GM21526 (cell line): ENCODE measurements around the gene PUDP.
A peak's percentile ranks its signal among the peaks of the same experiment; 100 is the strongest.
"Not testable (repeated sequence)": the region's sequence is repeated elsewhere in the genome, so short reads cannot be mapped to it uniquely, and the experiment has no call there.

Experiments
- ATAC-seq: cut with Tn5 transposase; IDR thresholded peaks from one replicate; pipeline ENCODE4 v1.9.1; 2021; ENCODE audit warnings: moderate library complexity; ENCODE audit not compliant: unreplicated experiment, low FRiP score

Gene PUDP

DNA sequence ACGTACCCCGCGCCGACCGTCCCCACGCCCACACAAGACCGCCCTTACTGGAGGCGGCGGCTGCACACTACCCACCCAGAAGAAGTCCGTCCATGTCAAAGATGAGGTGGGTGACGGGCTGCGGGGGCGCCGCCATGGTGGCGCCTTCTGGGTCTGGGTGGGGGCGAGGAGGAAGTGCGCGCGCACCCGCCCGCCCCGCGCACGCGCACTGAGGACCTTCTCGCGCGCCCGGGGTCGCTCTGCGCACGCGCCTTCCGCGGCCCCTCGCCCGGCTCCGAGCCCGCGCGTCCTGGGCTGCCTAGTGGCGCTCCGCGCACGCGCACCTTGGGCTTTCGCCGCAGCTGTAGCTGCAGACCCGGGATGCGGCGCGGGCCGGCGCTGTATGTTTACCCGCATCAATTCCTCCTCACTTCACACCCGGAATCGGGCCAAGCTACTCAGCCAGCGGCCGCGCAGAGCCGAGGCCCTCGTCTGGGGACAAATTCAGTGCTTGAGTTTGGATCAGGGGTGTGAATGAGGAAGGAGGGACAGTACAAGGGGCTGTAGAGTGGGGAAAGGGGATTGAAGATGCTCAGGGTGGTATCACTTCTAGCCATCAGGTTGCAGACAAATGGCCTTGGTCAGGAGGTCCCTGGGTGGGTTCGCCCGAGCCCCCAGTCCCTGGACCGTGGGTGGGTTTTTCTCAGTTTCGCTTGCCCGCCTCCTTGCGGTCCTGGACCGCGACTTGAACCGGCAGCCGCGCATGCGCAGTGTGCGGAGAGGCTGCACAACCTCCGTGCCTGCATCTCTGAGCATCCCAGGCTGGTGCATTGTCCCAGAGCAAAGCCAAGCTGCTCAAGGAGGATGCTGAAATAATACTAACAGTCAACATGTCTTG is at the start of gene PUDP:
Gene PUDP (minus strand): TSS at position 176 of the 877 bp plus-strand sequence. CDS start 40 bp downstream, at position 136.
- peak; percentile 70 for ATAC-seq

DNA sequence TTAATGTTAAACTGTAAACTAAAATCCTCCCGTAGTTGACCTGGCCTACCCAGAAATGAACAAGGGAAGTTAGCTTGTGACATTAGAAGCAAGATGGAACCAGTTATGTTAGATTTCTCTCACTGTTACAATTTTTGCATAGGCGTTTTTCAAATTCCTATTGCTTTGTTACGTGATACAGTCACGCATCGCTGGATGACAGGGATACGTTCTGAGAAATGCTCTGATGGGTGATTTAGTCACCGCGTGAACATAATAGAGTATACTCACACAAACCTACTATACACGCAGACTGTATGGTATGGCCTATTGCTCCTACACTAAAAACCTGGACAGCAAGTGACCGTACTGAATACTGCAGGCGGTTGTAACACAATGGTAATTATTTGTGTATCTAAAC is 46.7 kb upstream of the PUDP start:
- ATAC-seq = no peak

DNA sequence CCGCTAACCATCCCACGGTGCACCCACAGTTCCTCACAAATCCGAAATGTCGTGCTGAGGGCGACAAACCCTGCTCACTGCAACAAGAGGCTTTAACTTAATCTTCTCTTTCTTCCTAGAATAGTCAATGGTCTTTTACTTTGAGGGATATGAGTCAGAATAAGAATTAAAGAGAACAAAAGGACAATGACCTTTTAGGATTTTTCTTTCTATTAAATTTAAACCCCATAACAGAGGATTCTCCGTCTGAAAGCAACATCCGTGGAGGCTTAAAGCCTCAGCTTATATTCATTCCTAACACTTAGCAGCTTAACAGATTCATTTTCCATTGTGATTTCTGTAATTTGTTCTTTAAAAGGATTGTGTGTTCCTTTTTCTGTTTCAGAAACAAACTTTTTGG is 44.9 kb upstream of the PUDP start:
- ATAC-seq = no peak

DNA sequence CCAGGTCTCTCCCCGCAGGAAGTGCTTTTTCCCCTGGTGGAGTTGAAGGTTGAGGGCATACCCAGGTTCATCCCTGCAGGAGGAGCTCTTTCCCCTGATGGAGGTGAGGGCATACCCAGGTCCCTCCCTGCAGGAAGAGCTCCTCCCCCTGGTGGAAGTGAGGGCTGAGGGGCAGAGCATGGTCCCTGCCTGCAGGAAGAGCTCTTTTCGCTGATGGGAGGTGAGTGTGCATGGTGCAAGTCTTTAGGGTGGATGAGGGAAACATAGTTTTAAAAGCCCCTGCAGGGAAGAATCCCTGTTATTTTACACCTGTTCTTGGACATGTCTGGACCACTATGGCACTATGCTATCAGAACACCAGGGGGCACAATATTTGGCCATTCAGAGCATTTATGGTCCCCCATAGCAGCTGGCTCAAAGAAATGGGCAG is 43.7 kb upstream of the PUDP start:
- ATAC-seq = no peak

DNA sequence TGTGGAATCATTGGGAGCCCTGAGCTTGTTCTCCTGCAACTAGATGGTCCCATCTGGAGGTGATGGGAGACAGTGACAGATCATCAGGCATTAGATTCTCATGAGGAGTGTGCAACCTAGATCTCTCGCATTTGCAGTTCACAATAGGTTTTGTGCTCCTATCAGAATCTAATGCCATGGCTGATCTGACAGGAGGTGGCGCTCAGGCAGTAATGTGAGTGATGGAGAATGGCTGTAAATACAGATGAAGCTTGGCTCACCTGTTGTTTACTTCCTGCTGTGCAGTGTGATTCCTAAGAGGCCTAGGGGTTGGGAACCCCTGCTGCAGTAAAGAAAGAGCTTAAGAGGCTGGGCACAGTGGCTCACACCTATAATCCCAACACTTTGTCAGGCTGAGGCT is 42.2 kb upstream of the PUDP start:
- ATAC-seq = no peak

DNA sequence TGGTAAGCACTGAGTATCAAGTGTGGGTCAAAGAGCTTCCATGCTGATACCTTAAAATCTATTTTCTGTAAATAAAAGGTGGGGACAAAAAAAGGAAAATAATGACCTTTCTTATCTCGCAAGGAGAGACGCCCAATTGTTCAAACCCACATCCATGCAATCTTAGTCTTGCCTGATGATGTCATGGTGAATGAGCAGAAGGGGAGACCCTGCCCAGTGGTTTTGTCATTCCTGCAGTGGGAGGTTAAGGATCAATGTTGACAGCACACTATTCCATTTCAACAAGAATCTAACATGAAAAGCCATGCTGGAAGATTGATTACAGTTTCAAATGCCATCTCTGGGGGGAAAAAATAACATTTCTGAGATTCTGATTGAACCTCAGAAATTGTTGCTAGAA is 40.7 kb upstream of the PUDP start:
- ATAC-seq = no peak

DNA sequence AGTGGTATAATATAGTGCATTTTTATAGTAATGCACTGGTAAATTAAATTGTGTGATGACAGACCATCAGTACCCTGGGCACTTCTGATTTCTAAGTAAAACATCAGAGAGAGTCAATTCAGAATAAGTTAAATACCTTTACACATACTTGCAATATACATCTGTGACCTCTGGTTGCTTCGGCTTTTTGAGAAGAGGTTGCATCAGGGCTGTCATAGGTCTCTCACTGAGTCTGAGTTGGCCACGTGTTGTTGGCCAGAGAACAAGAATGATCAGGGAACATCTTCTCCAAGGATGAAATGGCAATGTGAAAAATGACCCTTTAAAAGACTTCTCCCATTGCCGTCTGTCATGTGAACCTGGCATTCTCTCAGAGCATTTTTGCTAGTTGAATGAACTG is 36.9 kb upstream of the PUDP start:
- no peak for ATAC-seq

DNA sequence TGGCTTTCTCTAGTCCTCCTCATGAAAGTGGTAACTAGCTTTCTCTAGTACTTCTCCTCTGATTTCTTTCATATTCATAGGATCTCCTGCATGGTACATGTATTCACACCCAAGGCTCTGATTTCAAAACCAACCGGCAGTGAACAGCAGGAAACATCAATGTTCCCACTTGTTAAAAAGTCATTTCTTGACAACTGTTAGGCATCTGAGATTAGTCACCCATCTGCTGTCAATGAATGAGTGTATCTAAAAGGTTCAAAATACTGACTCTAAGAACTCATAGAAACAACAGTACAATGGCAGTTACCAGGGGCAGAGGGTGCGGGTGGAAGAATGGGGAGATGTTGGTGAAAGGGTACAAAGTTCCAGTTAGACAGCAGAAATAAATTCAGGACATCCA is 31.5 kb upstream of the PUDP start:
- no peak for ATAC-seq

DNA sequence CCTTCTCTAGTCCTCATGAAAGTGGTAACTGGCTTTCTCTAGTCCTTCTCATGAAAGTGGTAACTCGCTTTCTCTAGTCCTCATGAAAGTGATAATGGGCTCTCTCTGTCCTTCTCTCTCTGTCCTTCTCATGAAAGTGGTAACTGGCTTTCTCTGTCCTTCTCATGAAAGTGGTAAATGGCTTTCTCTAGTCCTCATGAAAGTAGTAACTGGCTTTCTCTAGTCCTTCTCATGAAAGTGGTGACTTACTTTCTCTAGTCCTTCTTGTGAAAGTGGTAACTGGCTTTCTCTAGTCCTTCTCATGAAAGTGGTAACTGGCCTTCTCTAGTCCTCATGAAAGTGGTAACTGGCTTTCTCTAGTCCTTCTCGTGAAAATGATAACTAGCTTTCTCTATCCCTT is 30.9 kb upstream of the PUDP start:
- not testable (repeated sequence) for ATAC-seq

DNA sequence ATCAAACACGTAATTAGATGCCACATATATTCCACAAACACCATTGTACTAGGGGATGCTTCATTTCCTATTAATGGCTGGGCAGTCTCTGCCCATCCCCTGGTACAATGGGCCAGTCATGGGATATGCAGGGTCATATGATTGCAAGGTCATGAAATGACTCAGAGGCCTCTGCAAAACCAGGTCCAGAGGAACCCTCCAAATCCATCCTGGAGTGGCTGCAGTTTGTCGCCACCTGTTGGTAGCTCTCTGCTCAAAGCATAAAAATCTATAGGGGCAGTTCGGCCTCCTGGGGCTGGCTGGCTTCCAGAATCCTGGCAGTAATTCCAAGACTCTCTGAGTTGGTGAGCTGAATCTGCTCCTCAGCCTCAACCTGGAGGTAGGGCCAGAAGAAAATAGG is 22.9 kb upstream of the PUDP start:
- no peak for ATAC-seq

DNA sequence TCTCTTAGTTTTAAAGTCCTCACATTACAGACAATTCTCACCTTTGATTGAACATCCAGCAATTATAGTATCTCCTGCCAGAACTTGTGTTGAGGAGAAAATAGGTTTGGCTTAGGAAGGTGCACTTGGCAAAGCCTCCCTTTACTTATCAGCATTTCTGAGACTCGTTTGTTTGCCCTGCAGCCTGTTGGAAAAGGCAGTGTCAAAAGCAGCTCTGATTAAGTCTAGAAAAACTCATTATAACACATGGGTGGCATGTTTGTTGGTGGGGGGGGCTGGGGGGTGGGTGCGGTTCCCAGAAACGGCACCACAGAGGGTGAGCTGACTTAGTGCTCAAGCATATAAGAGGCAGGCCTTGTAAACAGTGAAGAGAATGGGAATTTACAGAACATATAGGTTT is 21.7 kb upstream of the PUDP start:
- ATAC-seq = no peak

DNA sequence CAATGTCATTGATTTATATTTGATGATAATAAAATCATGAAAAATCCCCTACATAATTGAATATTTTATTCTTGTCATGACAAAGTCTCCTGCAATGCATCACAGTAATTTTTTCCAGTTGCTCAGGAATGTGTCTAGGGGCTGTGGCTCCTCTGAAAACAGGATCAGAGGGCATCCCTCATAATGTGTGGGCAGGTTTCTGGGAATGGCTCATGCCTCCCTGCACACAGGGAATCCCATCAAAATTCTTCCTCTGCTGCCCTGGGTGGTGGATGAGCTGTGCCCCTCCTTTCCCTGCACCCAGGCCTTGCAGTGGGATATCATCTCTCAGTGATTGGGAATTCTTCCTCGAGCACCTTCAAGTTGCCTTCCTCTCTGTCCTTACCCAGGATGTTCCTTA is 20.4 kb upstream of the PUDP start:
- no peak for ATAC-seq

DNA sequence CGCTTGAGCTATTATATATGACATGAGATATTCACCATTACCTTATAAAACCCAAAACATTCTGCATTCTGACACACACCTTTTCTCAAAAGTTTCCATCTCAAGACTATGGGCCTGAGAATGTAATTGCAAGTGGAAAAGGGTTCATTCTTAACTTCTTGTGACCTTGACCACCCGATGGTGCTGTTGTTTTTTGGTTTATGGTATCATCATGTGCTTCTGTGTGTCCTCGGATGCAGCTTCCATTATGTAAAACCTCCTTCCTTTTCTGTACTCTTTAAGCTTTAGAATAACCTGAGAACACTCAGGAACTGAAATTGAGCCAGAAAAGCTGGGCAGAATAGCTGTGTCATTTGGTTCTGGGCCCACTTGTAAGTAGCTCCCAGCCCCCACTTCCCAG is 16.2 kb upstream of the PUDP start:
- ATAC-seq = peak; percentile 81

DNA sequence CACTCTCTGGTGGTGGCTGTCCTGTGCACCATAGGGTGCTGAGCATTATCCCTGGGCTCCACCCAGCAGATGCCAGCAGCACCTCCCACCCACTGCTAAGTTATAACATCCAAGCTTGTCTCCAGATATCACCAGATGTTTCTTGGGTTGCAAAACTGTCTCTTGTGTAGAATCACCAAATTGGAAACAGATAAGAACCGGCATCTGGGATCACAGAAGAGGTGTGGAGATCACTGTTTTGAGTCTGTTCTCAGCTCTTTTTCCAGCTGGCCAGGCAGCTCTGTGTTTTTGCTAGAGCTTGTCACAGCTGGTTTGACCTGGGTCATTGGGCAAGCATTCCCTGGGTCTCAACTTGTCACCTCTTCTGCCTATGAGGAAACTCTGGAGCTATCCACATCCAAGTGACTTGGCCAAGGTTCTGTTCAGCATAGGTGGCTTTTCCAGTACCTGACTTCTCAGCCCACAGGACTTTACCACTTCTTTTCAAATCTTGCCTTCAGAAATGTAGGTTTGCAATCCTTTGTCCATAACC is 15.3 kb upstream of the PUDP start:
- no peak for ATAC-seq

DNA sequence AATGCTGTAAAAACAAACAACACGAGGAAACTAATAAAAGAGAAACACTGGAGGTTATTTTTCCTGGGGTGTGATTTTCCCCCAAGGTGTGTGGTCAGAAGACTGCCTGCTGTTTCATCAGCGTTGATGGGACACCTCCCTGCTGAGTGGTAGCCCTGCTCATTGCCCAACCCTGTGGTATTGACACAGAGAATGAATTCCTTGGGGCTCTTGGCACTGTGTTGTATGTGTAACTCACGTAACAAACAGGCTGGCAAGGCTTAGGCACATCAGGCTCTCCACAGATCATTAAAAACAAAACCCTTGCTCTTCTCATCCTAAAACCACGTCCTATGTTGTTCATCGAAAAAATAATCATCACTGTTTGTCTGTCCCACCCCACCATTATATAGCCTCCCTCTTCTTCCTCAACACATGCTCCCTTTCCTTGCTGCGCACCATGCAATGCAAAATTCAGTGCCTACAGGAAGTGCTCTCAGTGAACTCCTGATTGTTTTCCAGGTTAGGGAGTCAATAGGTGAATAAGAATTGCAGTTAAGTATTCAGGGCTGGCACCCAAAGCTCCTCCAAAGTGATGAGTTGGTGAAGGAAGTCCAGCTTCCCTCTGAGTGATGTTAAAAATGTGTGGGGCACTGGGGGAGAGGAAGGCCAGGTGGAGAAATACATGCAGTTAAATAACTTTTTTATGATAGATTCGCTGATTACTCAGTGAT is 11.4 kb upstream of the PUDP start:
- ATAC-seq = no peak

DNA sequence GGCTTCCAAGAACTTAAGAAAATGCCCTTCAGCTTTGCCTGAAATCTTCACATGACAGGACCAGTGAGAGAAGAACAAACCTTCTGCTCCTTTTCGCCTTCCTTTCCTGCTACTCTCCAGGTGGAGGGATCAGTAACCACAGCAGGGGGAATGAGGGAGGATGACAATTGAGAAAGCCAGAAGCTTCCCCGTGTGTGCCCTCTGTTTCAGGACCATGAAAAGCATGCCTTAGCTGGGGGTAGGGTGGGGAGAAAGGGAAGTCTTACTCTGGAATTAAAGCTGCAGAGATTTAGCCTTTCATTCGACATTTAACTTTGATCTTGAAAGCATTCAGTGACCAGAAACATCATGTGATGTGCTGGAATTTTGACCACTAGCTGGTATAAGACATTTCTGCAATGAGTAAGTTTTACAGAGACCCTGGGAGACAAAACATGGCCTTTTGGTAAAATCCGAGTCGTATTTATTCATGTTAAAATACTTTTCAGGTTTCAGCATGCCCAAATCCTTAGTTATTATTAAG is 10.6 kb upstream of the PUDP start:
- no peak for ATAC-seq

DNA sequence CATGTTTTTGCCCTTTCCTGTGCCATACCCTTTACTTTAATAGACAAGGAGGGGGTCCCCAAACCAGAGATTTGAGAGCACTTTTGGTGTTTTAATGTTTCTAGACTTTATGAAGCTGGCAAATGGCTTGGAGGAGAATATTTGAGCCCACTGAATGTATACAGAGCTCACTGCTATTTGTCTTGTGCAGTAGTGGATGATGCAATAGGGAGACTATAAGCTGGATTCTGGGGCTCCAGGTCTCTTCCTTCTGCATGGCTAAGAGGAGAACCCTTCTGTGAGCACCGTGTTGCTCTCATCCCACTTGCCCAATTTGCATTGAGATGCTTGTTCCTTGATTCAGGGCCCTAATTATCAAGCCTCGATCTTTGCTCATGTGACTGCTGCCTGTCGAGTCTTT is 8.9 kb upstream of the PUDP start:
- ATAC-seq = no peak

DNA sequence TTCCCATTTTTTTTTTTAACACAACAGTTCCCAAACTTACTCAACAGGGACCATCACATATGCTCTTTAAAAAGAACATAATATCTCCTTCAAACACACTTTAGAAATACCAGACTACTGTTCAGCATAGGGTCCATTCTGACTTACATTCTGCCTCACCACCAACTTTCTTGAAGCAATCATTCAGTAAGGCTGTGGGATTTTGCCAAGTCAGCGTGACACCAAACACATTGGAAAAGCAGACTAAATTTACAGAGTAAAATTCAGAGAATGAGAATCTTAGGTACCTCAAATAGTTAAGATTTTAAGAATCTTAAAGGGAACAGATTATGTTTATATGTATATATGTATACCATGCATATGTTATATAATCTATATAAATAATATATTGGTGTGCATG is 7.2 kb upstream of the PUDP start:
- no peak for ATAC-seq

DNA sequence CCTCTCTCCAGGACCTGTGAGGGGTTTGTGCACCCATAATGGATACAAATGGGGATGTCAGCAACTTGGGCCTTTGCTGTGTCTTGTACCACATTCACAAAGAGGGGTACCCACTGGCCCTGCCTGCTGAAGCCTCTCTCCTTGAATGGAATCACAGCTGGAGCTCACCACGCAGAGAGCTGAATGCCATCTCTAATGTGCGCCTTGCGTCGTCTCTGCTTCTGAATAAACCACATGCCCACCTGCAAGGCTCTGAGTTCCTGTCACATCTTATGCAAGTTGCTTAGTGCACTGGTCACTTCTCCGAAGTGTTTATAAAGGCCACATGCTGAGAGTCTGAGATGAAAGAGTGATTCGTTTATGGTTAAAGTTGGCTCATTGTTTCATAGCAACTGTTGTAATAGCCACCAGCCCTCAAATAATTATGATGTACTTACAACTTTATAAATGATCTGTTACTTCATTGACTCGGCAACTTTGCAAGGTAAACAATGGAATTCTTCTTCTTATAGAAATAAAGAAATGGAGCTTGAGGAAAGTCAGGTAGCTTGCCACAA is 6.2 kb upstream of the PUDP start:
- ATAC-seq = no peak

DNA sequence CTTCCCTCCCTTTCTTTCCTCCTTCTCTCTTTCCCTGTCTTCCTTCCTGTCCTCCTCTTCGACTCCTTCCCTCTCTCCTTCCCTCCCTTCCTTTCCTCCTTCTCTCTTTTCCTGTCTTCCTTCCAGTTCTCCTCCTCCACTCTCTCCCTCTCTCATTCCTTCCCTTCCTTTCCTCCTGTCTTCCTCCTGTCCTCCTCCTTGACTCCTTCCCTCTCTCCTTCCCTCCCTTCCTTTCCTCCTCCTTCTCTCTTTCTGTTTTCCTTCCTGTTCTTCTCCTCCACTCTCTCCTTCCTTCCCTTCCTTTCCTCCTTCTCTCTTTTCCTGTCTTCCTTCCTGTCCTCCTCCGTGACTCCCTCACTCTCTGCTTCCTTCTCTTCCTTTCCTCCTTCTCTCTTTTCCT is 5.3 kb upstream of the PUDP start:
- ATAC-seq = no peak

DNA sequence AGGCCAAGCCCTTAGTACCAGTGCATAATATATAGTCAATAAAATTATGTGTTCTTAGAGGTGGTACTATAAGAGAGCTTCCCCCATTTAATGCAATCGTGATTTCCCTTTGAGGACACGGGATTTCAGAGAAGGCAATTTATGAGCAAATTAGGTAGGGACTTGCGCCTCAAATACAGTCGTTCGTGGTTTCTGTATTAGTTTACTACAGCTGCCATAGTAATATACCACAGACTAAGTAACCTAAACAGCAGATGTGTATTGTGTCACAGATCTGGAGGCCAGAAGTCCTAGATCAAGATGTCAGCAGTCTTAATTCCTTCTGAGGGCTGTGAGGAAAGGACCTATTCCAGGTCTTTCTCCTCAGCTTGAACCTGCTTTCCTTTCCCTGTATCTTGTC is 1.5 kb upstream of the PUDP start:
- ATAC-seq = no peak
